Measurements from ENCODE around the gene SLC31A1. TPM values are rescaled to one million over a fixed set of nuclear protein-coding genes. Genes with fewer than 3 reads are reported as not detected.
A peak's percentile ranks its signal among the peaks of the same experiment; 100 is the strongest.

Gene SLC31A1
- total RNA-seq, 4 donors from 2014 or later: 5.8 to 36.2 (median 15.4) TPM

DNA sequence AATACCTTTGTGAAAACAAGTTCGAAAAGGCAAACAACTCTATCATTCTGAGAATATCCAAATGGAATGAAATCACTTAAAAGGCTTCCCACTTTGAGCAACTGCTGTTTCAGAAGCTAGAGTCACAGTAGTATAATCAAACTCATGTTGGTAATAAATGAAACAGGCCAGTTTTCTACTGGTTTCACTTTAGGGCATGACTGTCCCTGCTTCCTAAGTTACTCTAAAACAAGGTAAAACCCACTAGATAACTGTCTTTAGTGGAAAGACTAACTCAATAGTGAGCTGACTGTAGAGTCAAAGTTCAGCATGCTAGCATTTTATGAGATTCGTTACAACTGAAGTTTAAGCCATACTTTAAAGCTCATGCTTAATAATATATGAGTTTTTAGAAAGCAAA, 48.0 kb downstream of the SLC31A1 start:
- Histone ChIP-seq H3K9me3 (no peaks in the 10 kb centered on the region), H3K27ac (peak overlapping the region in 3 of 4 donors; percentile 3 to 27 (median 6)), H3K4me1 (peaks cover 3 to 32% (median 9%) of the 10 kb centered on the region in 4 donors), H3K27me3 (no peaks in the 10 kb centered on the region), H3K36me3 (peaks cover 0 to 32% (median 14%) of the 10 kb centered on the region in 4 donors), H3K4me3 (no peak overlapping the region)
- DNase-seq: no peak
- intact Hi-C loops (cut with DNase I; ENCODE audit: low total_unique reads): no loop called here
- in situ Hi-C loops (cut with MboI; ENCODE audit: low pct_ligation_motif_present in 1 of 4, low pct_unique_long_range_greater_than_20kb in 1 of 4, low sequenced_read_pairs in 3 of 4): no loop called here
- WGBS, 2 donors (ENCODE audit: low coverage in 1 of 2): 55 to 68% methylated on average over 2 of the region's 2 CpGs
- TF ChIP-seq, protein P1, sequence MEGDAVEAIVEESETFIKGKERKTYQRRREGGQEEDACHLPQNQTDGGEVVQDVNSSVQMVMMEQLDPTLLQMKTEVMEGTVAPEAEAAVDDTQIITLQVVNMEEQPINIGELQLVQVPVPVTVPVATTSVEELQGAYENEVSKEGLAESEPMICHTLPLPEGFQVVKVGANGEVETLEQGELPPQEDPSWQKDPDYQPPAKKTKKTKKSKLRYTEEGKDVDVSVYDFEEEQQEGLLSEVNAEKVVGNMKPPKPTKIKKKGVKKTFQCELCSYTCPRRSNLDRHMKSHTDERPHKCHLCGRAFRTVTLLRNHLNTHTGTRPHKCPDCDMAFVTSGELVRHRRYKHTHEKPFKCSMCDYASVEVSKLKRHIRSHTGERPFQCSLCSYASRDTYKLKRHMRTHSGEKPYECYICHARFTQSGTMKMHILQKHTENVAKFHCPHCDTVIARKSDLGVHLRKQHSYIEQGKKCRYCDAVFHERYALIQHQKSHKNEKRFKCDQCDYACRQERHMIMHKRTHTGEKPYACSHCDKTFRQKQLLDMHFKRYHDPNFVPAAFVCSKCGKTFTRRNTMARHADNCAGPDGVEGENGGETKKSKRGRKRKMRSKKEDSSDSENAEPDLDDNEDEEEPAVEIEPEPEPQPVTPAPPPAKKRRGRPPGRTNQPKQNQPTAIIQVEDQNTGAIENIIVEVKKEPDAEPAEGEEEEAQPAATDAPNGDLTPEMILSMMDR (IDR thresholded peaks at IDR 0.05): no peak
- TF ChIP-seq POLR2A (IDR thresholded peaks at IDR 0.05): no peak
- TF ChIP-seq POLR2AphosphoS5 (IDR thresholded peaks at IDR 0.05): no peak

DNA sequence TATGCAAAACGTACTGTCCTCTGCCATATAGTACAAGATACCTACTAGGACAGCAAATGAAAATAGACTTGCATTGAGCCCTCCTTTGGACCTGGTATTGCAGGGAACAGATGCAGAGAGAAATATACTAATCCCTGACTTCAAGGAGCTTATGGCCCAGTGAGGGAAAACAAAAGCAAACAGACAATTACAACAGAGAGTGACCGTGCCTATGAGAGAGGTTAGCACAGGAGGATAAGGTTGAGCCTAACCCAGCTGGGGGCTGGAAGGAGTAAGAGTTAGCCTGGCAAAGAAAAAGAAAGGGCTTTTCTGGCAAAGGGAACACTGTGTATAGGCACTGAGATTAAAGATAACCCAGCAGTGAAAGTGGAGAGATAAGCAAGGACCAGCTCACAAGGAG, 48.5 kb downstream of the SLC31A1 start:
- in situ Hi-C loops (cut with MboI; ENCODE audit: low pct_ligation_motif_present in 1 of 4, low pct_unique_long_range_greater_than_20kb in 1 of 4, low sequenced_read_pairs in 3 of 4) (loop anchor here in 3 of 4 donors (10.0 kb wide), 2 partner anchors 135 to 385 kb away; partner anchors contain the start of gene ALAD (in 3 of the 3)), intact Hi-C loops (cut with DNase I; ENCODE audit: low total_unique reads) (no loop called here)
- TF ChIP-seq, protein P1 (IDR thresholded peaks at IDR 0.05): no peak
- no peak for TF ChIP-seq POLR2A (IDR thresholded peaks at IDR 0.05)
- no peak for TF ChIP-seq EP300 (IDR thresholded peaks at IDR 0.05; ENCODE audit: low read depth)
- no peak for TF ChIP-seq POLR2AphosphoS5 (IDR thresholded peaks at IDR 0.05)
- no peak for DNase-seq
- Histone ChIP-seq H3K4me1 (peaks cover 3 to 35% (median 9%) of the 10 kb centered on the region in 4 donors), H3K27me3 (no peaks in the 10 kb centered on the region), H3K4me3 (no peak overlapping the region), H3K36me3 (peaks cover 0 to 32% (median 14%) of the 10 kb centered on the region in 4 donors), H3K9me3 (no peaks in the 10 kb centered on the region), H3K27ac (peak overlapping the region in 2 of 4 donors; percentile 3 to 27)
- WGBS, 2 donors (ENCODE audit: low coverage in 1 of 2): 52 to 70% methylated on average over 2 of the region's 2 CpGs

GRCh38 chr9:113274474-113275156, 53.3 kb downstream of the SLC31A1 start:
- TF ChIP-seq POLR2A (IDR thresholded peaks at IDR 0.05) (no peak), POLR2AphosphoS5 (IDR thresholded peaks at IDR 0.05) (peak in 1 of 3 donors; percentile 15)
- TF ChIP-seq, protein P1 (IDR thresholded peaks at IDR 0.05): peak; percentile 72 to 88 (median 78)
- DNase-seq: no peak
- WGBS, 2 donors (ENCODE audit: low coverage in 1 of 2): 0% methylated on average over 7 to 15 of the region's 15 CpGs
- Histone ChIP-seq H3K4me3 (peak overlapping the region; percentile 51 to 85 (median 56)), H3K4me1 (peaks cover 8 to 41% (median 12%) of the 10 kb centered on the region in 4 donors), H3K27ac (peak overlapping the region; percentile 88 to 94 (median 90)), H3K36me3 (peaks cover 0 to 41% (median 17%) of the 10 kb centered on the region in 4 donors), H3K27me3 (no peaks in the 10 kb centered on the region), H3K9me3 (no peaks in the 10 kb centered on the region)
- in situ Hi-C loops (cut with MboI; ENCODE audit: low pct_ligation_motif_present in 1 of 4, low pct_unique_long_range_greater_than_20kb in 1 of 4, low sequenced_read_pairs in 3 of 4): loop anchor here in 3 of 4 donors (10.0 kb wide), 2 partner anchors 130 to 380 kb away; partner anchors contain the start of gene ALAD (in 3 of the 3)
- intact Hi-C loops (cut with DNase I; ENCODE audit: low total_unique reads): no loop called here

- Histone ChIP-seq H3K36me3 (peaks cover 0 to 49% (median 17%) of the 10 kb centered on the region in 4 donors), H3K27ac (peak within 1 kb of the TSS; percentile 88 to 94 (median 90)), H3K9me3 (no peaks in the 10 kb centered on the region), H3K27me3 (no peaks in the 10 kb centered on the region), H3K4me3 (peak within 1 kb of the TSS; percentile 51 to 85 (median 61)), H3K4me1 (peaks cover 7 to 33% (median 12%) of the 10 kb centered on the region in 4 donors)
- intact Hi-C loops (cut with DNase I; ENCODE audit: low total_unique reads) (no loop called here), in situ Hi-C loops (cut with MboI; ENCODE audit: low pct_ligation_motif_present in 1 of 4, low pct_unique_long_range_greater_than_20kb in 1 of 4, low sequenced_read_pairs in 3 of 4) (loop anchor here in 3 of 4 donors (10.0 kb wide), 2 partner anchors 129 to 379 kb away; partner anchors contain the start of gene ALAD (in 3 of the 3))
- DNase-seq: peak; percentile 98
- 0% methylated on average over 7 to 51 of the region's 63 CpGs for WGBS, 2 donors (ENCODE audit: low coverage in 1 of 2)
- peak; percentile 97 for TF ChIP-seq POLR2A (IDR thresholded peaks at IDR 0.05)
- TF ChIP-seq, protein P1 (IDR thresholded peaks at IDR 0.05): no peak
- TF ChIP-seq POLR2AphosphoS5 (IDR thresholded peaks at IDR 0.05): peak; percentile 96 to 99 (median 99)
- peak; percentile 26 for TF ChIP-seq EP300 (IDR thresholded peaks at IDR 0.05; ENCODE audit: low read depth)
Observed at GRCh38 chr9:113275157-113276131, 54.1 kb downstream of the SLC31A1 start, which contains the start of the genes CDC26 and PRPF4. Gene CDC26 (minus strand): TSS chr9:113275572. CDS start chr9:113272507, 3,065 bp downstream. Gene PRPF4 (plus strand): TSS chr9:113275658. CDS start chr9:113275744, 86 bp downstream.

Data from transverse colon (tissue), 4 donors.